Neural cell (in vitro differentiated cells): ENCODE measurements around the gene TJP1. TPM values are rescaled to one million over a fixed set of nuclear protein-coding genes. Genes with fewer than 3 reads are reported as not detected.

Experiments
- H2AFZ ChIP-seq: fragments of 200-600, 300-800 bp; sonication (generic), shearing (Covaris generic); 2 replicates; pipeline ENCODE4 v1.6.0; 2014; ENCODE audit warnings: low read depth, mild to moderate bottlenecking, antibody characterized with exemption, low read length, moderate library complexity
- H3F3A ChIP-seq: fragments of 200-600 bp; shearing (Covaris generic); 2 replicates; pipeline ENCODE4 v1.6.1; 2016; ENCODE audit warnings: mild to moderate bottlenecking, moderate library complexity, mixed read lengths, antibody characterized with exemption, low read length; ENCODE audit not compliant: insufficient read depth, poor library complexity, severe bottlenecking
- H3K27ac ChIP-seq: fragments of 200-600, 300-800 bp; sonication (generic), shearing (Covaris generic); 2 replicates; pipeline ENCODE4 v1.5.1; 2014; ENCODE audit warnings: mild to moderate bottlenecking, low read length, moderate library complexity
- H3K27me3 ChIP-seq: fragments of 300-800, 200-600 bp; sonication (generic), shearing (Covaris generic); 2 replicates; pipeline ENCODE4 v1.6.0; 2014; ENCODE audit warnings: mild to moderate bottlenecking, low read depth, low read length, moderate library complexity; ENCODE audit not compliant: insufficient read depth
- H3K36me3 ChIP-seq: fragments of 300-800, 200-600 bp; sonication (generic), shearing (Covaris generic); 2 replicates; pipeline ENCODE4 v1.5.1; 2014; ENCODE audit warnings: mild to moderate bottlenecking, antibody characterized with exemption, low read length, moderate library complexity; ENCODE audit not compliant: insufficient read depth
- H3K4me2 ChIP-seq: fragments of 300-800, 200-600 bp; sonication (generic), shearing (Covaris generic); 2 replicates; pipeline ENCODE4 v1.6.0; 2014; ENCODE audit warnings: mild to moderate bottlenecking, low read length
- H3K4me3 ChIP-seq: fragments of 300-800, 200-600 bp; sonication (generic), shearing (Covaris generic); 2 replicates; pipeline ENCODE4 v1.5.1; 2014; ENCODE audit warnings: mild to moderate bottlenecking, low read length, moderate library complexity
- H3K79me2 ChIP-seq: fragments of 200-600 bp; shearing (Covaris generic); replicated peaks from 2 replicates; pipeline ENCODE4 v1.6.0; 2014; ENCODE audit warnings: mild to moderate bottlenecking, low read length, moderate library complexity; ENCODE audit not compliant: insufficient read depth
- H3K9ac ChIP-seq: fragments of 300-800, 200-600 bp; sonication (generic), shearing (Covaris generic); 2 replicates; pipeline ENCODE4 v1.6.1; 2016; ENCODE audit warnings: mild to moderate bottlenecking, low read length, mixed read lengths
- H3K9me2 ChIP-seq: fragments of 200-600 bp; shearing (Covaris generic); 2 replicates; pipeline ENCODE4 v1.6.1; 2016; ENCODE audit warnings: mild to moderate bottlenecking, low read length, mixed read lengths; ENCODE audit not compliant: insufficient read depth
- H3K9me3 ChIP-seq: fragments of 200-600, 300-800 bp; sonication (generic), shearing (Covaris generic); 2 replicates; pipeline ENCODE4 v1.6.1; 2016; ENCODE audit warnings: mild to moderate bottlenecking, mixed run types, low read length, moderate library complexity, mixed read lengths
- H4K20me1 ChIP-seq: fragments of 200-600 bp; shearing (Covaris generic); 2 replicates; pipeline ENCODE4 v1.6.1; 2016; ENCODE audit warnings: mild to moderate bottlenecking, mixed run types; ENCODE audit not compliant: insufficient read depth
- CTCF ChIP-seq: fragments of 450-650 bp; IDR thresholded peaks from 2 replicates; pipeline ENCODE4 v1.5.1; 2014; ENCODE audit warnings: antibody characterized with exemption, mild to moderate bottlenecking, moderate library complexity; ENCODE audit not compliant: poor library complexity, severe bottlenecking
- EP300 ChIP-seq: fragments of 450-650 bp; conservative IDR thresholded peaks from 2 replicates; pipeline ENCODE4 v1.6.1; 2014; ENCODE audit warnings: antibody characterized with exemption, mild to moderate bottlenecking, moderate library complexity; ENCODE audit not compliant: poor library complexity, severe bottlenecking
- EZH2 ChIP-seq: fragments of 200-600, 300-800 bp; shearing (Covaris generic), sonication (generic); IDR thresholded peaks from 2 replicates; pipeline ENCODE4 v1.6.1; 2014; ENCODE audit warnings: antibody characterized with exemption, low read length, borderline replicate concordance, mild to moderate bottlenecking; ENCODE audit not compliant: insufficient read depth, poor library complexity, severe bottlenecking
- MXI1 ChIP-seq: fragments of 450-650 bp; conservative IDR thresholded peaks from 2 replicates; pipeline ENCODE4 v1.6.1; 2014; ENCODE audit warnings: antibody characterized with exemption, mild to moderate bottlenecking; ENCODE audit not compliant: poor library complexity, severe bottlenecking
- POLR2AphosphoS5 ChIP-seq: IDR thresholded peaks from 2 replicates; pipeline ENCODE4 v1.6.1; 2012
- REST ChIP-seq: IDR thresholded peaks from 2 replicates; pipeline ENCODE4 v1.6.1; 2012; ENCODE audit warnings: borderline replicate concordance
- SMC3 ChIP-seq: fragments of 450-650 bp; conservative IDR thresholded peaks from 2 replicates; pipeline ENCODE4 v1.6.1; 2014; ENCODE audit warnings: antibody characterized with exemption, mild to moderate bottlenecking, moderate library complexity; ENCODE audit not compliant: poor library complexity
- TAF1 ChIP-seq: IDR thresholded peaks from 2 replicates; pipeline ENCODE4 v1.6.1; 2012; ENCODE audit warnings: low read depth
- polyA plus RNA-seq: library from polyadenylated mRNA; depleted of rRNA; stranded (reverse); fragments of >200 nt; gene quantifications from 2 replicates; pipeline ENCODE4 v1.2.3, GENCODE V29; 2014

The TJP1 gene
- polyA plus RNA-seq, 1 donor from 2014 or later, result 6.2 TPM

GRCh38 chr15:29840054-29840453 lies 17.8 kb upstream of the TJP1 start:
- Histone ChIP-seq H3F3A (no peaks in the 10 kb centered on the region), H3K4me3 (no peak overlapping the region), H3K36me3 (no peaks in the 10 kb centered on the region), H3K9me3 (no peaks in the 10 kb centered on the region), H3K4me2 (no peak overlapping the region), H2AFZ (no peak overlapping the region), H3K9me2 (no peaks in the 10 kb centered on the region), H3K27me3 (no peaks in the 10 kb centered on the region), H3K9ac (no peak overlapping the region), H4K20me1 (no peaks in the 10 kb centered on the region), H3K79me2 (no peaks in the 10 kb centered on the region), H3K27ac (no peak overlapping the region)
- TF ChIP-seq MXI1 (no peak), POLR2AphosphoS5 (no peak), SMC3 (no peak), EZH2 (no peak), EP300 (no peak)

GRCh38 chr15:29838352-29839010 lies 16.2 kb upstream of the TJP1 start:
- Histone ChIP-seq H3K4me3 (no peak overlapping the region), H3K9ac (no peak overlapping the region), H3F3A (no peaks in the 10 kb centered on the region), H4K20me1 (no peaks in the 10 kb centered on the region), H3K27me3 (no peaks in the 10 kb centered on the region), H3K4me2 (no peak overlapping the region), H3K9me2 (no peaks in the 10 kb centered on the region), H2AFZ (no peak overlapping the region), H3K36me3 (no peaks in the 10 kb centered on the region), H3K79me2 (no peaks in the 10 kb centered on the region), H3K27ac (no peak overlapping the region), H3K9me3 (no peaks in the 10 kb centered on the region)
- TF ChIP-seq EP300 (no peak), EZH2 (no peak), TAF1 (no peak), CTCF (no peak)

GRCh38 chr15:29835301-29835700 lies 13.0 kb upstream of the TJP1 start:
- Histone ChIP-seq H3K36me3 (no peaks in the 10 kb centered on the region), H3K9me3 (no peaks in the 10 kb centered on the region), H3K27ac (no peak overlapping the region), H4K20me1 (no peaks in the 10 kb centered on the region), H3K79me2 (no peaks in the 10 kb centered on the region), H3K27me3 (no peaks in the 10 kb centered on the region), H3K4me3 (no peak overlapping the region), H2AFZ (no peak overlapping the region), H3K9me2 (no peaks in the 10 kb centered on the region), H3K9ac (no peak overlapping the region), H3F3A (no peaks in the 10 kb centered on the region), H3K4me2 (no peak overlapping the region)
- no peak for TF ChIP-seq EZH2
- TF ChIP-seq REST, result no peak
- no peak for TF ChIP-seq EP300
